ENCODE results near the gene MAPK4.

MAPK4 gene

GRCh38 chr18:50727721-50728471, 168.0 kb downstream of the MAPK4 start:
- TF ChIP-seq, protein P1, sequence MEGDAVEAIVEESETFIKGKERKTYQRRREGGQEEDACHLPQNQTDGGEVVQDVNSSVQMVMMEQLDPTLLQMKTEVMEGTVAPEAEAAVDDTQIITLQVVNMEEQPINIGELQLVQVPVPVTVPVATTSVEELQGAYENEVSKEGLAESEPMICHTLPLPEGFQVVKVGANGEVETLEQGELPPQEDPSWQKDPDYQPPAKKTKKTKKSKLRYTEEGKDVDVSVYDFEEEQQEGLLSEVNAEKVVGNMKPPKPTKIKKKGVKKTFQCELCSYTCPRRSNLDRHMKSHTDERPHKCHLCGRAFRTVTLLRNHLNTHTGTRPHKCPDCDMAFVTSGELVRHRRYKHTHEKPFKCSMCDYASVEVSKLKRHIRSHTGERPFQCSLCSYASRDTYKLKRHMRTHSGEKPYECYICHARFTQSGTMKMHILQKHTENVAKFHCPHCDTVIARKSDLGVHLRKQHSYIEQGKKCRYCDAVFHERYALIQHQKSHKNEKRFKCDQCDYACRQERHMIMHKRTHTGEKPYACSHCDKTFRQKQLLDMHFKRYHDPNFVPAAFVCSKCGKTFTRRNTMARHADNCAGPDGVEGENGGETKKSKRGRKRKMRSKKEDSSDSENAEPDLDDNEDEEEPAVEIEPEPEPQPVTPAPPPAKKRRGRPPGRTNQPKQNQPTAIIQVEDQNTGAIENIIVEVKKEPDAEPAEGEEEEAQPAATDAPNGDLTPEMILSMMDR (IDR thresholded peaks at IDR 0.05; ENCODE audit: insufficient read depth, missing control alignments): no peak
- FAIRE-seq: no peak
- DNase-seq (ENCODE audit: insufficient read length, low spot score): no peak

- DNase-seq (ENCODE audit: insufficient read length, low spot score) (no peak), FAIRE-seq (no peak)
- TF ChIP-seq, protein P1 (IDR thresholded peaks at IDR 0.05; ENCODE audit: insufficient read depth, missing control alignments): no peak
Measured at GRCh38 chr18:50729376-50729775, 169.5 kb downstream of the MAPK4 start.

DNA sequence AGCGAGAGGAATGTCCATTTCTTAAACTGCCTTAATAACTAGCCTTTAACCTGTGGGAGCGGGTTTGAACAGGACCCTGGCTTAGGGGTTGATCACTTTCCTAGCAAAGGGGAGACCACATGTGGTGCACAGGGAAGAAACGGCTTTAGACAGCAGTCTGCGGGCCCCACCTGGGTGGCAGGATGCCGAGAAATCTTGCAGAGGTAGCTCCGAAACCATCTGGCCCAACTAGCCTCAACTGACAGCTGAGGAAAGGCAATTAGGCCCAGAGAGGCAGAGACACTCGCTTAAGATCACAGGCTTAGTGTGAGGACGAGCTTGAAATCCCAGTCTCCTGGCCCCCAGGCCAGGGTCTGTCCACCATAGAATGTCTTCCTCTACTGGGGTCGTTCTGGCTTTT, 170.1 kb downstream of the MAPK4 start:
- TF ChIP-seq, protein P1 (IDR thresholded peaks at IDR 0.05; ENCODE audit: insufficient read depth, missing control alignments): no peak
- DNase-seq (ENCODE audit: insufficient read length, low spot score) (no peak), FAIRE-seq (no peak)

GRCh38 chr18:50734342-50734741, 174.5 kb downstream of the MAPK4 start:
- DNase-seq (ENCODE audit: insufficient read length, low spot score) (no peak), FAIRE-seq (no peak)
- TF ChIP-seq, protein P1 (IDR thresholded peaks at IDR 0.05; ENCODE audit: insufficient read depth, missing control alignments): no peak

GRCh38 chr18:50734886-50735285, 175.0 kb downstream of the MAPK4 start:
- DNase-seq (ENCODE audit: insufficient read length, low spot score) (no peak), FAIRE-seq (no peak)
- TF ChIP-seq, protein P1 (IDR thresholded peaks at IDR 0.05; ENCODE audit: insufficient read depth, missing control alignments): no peak

GRCh38 chr18:50737127-50737526, 177.2 kb downstream of the MAPK4 start:
- DNase-seq (ENCODE audit: insufficient read length, low spot score) (no peak), FAIRE-seq (no peak)
- TF ChIP-seq, protein P1 (IDR thresholded peaks at IDR 0.05; ENCODE audit: insufficient read depth, missing control alignments): no peak

GRCh38 chr18:50738098-50738757, 178.3 kb downstream of the MAPK4 start:
- TF ChIP-seq, protein P1 (IDR thresholded peaks at IDR 0.05; ENCODE audit: insufficient read depth, missing control alignments): no peak
- FAIRE-seq (no peak), DNase-seq (ENCODE audit: insufficient read length, low spot score) (no peak)

Measured in D721Med (cell line).